ENCODE results near the gene TTC7B.

Gene TTC7B

GRCh38 chr14:90669731-90670130 lies 146.5 kb downstream of the TTC7B start:
- DNase-seq, result peak in 3 of 4 experiments; percentile 20 to 64 (median 54)

- no peak for DNase-seq
Measured at GRCh38 chr14:90666571-90666970, 149.7 kb downstream of the TTC7B start.

- no peak for DNase-seq
Measured at GRCh38 chr14:90665321-90666000, 150.8 kb downstream of the TTC7B start.

- no peak for DNase-seq
Measured at GRCh38 chr14:90664911-90665310, 151.3 kb downstream of the TTC7B start.

- no peak for DNase-seq
Measured at GRCh38 chr14:90663680-90664079, 152.6 kb downstream of the TTC7B start.

GRCh38 chr14:90663140-90663539 lies 153.1 kb downstream of the TTC7B start:
- DNase-seq, result no peak

- no peak for DNase-seq
Measured at GRCh38 chr14:90661866-90662265, 154.4 kb downstream of the TTC7B start.

- peak; percentile 17 to 65 (median 54) for DNase-seq
Measured at GRCh38 chr14:90660865-90661570, 155.2 kb downstream of the TTC7B start.

- DNase-seq, result peak in 2 of 4 experiments; percentile 34 to 39
Measured at GRCh38 chr14:90659156-90659555, 157.1 kb downstream of the TTC7B start.

GRCh38 chr14:90658541-90658967 lies 157.7 kb downstream of the TTC7B start:
- peak; percentile 80 to 88 (median 84) for DNase-seq

GRCh38 chr14:90656973-90657372 lies 159.3 kb downstream of the TTC7B start:
- no peak for DNase-seq

- no peak for DNase-seq
Measured at GRCh38 chr14:90655829-90656228, 160.4 kb downstream of the TTC7B start.

- no peak for DNase-seq
Measured at GRCh38 chr14:90654831-90655276, 161.4 kb downstream of the TTC7B start.

- DNase-seq, result no peak
Measured at GRCh38 chr14:90652626-90653025, 163.6 kb downstream of the TTC7B start.

- no peak for DNase-seq
Measured at GRCh38 chr14:90651976-90652560, 164.2 kb downstream of the TTC7B start.

- DNase-seq, result no peak
Measured at GRCh38 chr14:90651271-90651804, 164.9 kb downstream of the TTC7B start.

- no peak for DNase-seq
Measured at GRCh38 chr14:90649557-90650135, 166.6 kb downstream of the TTC7B start.

GRCh38 chr14:90649083-90649482 lies 167.1 kb downstream of the TTC7B start:
- no peak for DNase-seq

GRCh38 chr14:90648421-90648820 lies 167.8 kb downstream of the TTC7B start:
- no peak for DNase-seq

- DNase-seq, result peak; percentile 74 to 90 (median 80)
Measured at GRCh38 chr14:90647473-90648005, 168.7 kb downstream of the TTC7B start.

- no peak for DNase-seq
Measured at GRCh38 chr14:90645842-90646443, 170.3 kb downstream of the TTC7B start.

GRCh38 chr14:90644882-90645281 lies 171.3 kb downstream of the TTC7B start:
- DNase-seq, result peak; percentile 38 to 74 (median 63)
